ENCODE results near the gene NRXN2.

- TF ChIP-seq EZH2phosphoT487 (IDR thresholded peaks at IDR 0.05; ENCODE audit: insufficient read depth, low read depth) (no peak), EZH2 (IDR thresholded peaks at IDR 0.05; ENCODE audit: insufficient read depth, poor library complexity, severe bottlenecking) (no peak)
Observed at GRCh38 chr11:64770120-64770519, 47.1 kb upstream of the NRXN2 start.

Data from GM23248 (cell line).